DMS 273 treated with DMSO at 0.1 percent for 48 hours (cell line): ENCODE measurements around the gene NFATC1.
"Not testable (repeated sequence)": the region's sequence is repeated elsewhere in the genome, so short reads cannot be mapped to it uniquely, and the experiment has no call there.

Experiments used
- DNase-seq: peaks from one replicate; lab custom pipeline; 2025; lab: John Stamatoyannopoulos, UW

Gene NFATC1

GRCh38 chr18:79375441-79376154 is 20.1 kb upstream of the NFATC1 start:
- DNase-seq: no peak

- DNase-seq: not testable (repeated sequence)
Measured at GRCh38 chr18:79376661-79377060, 19.1 kb upstream of the NFATC1 start.

DNA sequence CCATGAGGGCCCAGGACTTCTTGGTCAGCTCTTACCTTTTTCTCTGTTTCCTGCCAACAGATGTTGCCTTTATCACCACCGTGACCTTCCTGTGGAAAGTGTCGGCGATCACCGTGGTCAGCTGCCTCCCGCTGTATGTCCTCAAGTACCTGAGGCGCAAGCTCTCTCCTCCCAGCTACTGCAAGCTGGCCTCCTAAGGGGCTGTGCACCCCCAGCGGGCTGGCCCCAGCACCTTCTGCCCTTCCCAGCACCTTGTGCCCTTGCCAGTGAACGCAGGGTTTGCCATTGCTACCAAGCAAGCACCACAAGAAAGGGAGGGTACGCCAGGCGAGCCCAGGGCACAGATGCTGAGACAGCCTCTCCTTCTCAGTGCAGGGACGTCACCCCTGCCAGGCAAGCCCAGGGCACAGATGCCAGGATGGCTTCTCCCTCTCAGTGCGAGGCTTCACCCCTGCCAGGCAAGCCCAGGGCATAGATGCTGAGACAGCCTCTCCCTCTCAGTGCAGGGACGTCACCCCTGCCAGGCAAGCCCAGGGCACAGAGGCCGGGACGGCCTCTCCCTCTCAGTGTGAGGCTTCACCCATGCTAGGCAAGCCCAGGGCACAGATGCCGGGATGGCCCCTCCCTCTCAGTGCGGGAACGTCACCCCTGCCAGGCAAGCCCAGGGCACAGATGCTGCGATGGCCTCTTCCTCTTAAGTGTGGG is 18.4 kb upstream of the NFATC1 start:
- DNase-seq: no peak

DNA sequence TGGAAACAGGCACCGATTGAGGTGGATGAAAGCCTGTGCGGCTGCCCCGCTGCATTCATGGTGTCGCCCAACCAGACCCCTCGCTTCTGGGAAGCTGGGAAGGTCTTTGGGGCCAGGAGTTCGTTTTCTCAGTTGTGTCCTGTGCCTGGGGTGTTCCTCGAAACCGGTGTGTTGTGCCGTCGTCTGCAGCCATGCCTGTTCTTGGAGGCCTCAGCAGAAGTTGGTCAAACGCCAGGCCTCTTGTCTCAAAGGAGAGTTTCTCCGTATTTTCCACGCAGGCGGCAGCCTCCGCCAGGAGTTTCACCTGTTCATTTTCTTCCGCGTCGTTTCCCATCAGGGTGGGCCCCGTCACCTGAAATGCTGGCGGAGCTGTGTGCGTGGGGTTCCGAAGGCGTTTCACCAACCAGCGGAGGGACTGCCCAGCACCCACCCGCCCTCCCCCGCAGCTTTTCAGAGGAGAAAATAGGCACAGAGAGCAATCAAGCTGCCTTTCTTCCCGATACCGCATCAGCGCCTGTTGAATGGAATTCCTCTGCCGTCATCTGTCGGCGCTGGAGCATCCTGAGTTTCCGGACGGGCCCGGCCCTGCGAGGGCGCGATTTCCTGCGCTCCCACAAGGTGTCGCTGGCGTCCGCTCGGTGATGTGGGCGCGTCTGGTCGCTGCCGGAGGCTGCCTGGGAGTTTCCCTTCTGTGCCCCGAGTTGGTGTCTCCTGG is 17.0 kb upstream of the NFATC1 start:
- no peak for DNase-seq

DNA sequence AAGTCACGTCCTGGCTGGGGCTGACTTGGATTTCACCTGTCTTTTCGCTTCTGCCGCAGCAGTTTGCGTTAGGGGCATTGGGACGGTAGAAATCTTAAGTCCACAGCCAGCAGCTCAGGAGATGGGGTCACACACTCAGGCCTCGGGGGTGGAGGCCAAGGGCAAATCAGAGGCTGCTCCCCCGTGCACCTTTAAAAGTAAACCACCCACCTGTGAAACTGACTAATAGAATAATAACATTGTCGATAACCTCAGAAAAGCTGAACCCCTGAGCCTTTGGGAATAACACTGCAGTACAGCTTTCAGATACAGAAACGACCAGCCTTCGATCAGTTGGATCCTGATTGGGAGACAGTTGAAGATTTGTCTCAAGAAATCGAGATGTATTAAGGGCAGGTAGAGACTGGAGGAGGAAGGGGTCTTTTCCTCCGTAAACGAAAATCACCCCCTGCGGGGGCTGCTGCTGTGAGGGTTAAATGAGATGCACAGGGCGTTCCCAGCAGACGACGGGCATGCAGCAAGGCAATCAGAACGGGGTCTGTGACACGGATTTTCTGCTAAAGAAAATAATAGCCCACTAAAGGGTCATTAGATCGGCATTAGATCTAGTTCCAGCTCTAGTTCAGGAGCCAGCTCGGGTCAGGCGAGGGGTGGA is 16.4 kb upstream of the NFATC1 start:
- no peak for DNase-seq

DNA sequence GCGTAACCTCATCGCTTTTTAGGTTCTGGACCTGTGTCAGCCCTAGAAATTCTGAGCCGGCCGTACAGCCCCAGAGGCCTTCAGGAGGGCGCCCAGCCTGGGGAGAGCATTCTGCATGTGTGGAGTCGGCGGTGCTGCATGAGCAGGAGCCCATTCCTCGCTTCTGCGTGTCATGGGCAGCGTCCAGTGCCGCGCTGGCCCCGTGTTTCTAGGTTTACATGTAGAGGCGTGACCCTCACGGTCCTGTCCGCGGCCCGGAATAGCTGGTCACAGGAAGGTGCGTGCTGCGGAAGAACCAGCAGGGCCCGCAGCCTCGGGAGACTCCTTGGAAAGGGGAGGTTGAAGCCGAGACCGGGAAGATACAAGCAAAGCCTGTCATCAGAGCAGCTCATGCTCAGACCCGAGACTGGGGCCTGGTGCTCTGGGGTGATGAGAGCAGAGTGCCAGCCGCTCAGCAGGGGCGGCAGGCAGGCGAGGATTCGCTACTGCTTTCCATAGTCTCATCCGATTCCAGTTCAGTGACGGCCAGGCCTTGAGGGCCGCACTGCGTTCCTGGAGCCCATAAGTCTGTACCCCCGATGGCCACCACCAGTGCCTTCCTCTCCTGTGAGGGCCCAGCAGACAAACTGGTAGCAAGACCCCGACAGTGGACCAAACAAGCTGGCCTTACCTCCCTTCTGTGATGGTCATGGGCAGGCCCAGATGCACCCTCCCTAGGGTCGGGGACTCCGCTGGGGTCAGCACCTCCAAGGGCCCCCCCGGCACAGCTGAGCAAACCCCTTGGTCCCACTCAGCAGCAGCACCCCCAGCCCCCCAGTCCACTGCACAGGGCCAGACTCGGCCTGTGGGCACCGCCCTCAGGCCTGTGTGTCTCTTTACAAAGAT is 15.6 kb upstream of the NFATC1 start:
- DNase-seq: no peak

- DNase-seq: no peak
Measured at GRCh38 chr18:79380816-79381806, 14.6 kb upstream of the NFATC1 start.

- no peak for DNase-seq
Measured at GRCh38 chr18:79381811-79382311, 13.9 kb upstream of the NFATC1 start.

- no peak for DNase-seq
Measured at GRCh38 chr18:79382681-79383387, 12.9 kb upstream of the NFATC1 start.

- DNase-seq: no peak
Measured at GRCh38 chr18:79383388-79384056, 12.2 kb upstream of the NFATC1 start.

- DNase-seq: no peak
Measured at GRCh38 chr18:79384151-79384807, 11.5 kb upstream of the NFATC1 start.

- DNase-seq: no peak
Measured at GRCh38 chr18:79384834-79385233, 10.9 kb upstream of the NFATC1 start.

DNA sequence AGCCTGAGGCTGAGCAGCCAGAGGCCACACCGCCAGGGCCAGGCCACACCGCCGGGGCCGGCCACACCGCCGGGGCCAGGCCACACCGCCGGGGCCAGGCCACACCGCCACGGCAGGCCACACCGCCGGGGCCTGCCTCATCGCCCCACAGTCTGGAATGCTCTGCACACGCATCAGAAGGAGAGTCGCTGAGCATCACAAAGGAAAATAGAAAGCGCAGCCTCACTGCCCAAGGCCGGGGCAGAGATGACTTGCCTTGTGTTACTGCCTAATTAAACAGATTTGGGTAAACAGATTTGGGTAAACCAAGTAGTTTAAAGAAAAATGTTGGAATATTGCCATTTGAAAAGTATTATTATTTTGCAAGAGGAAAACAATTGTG is 10.4 kb upstream of the NFATC1 start:
- DNase-seq: no peak

- no peak for DNase-seq
Measured at GRCh38 chr18:79385708-79386341, 9.9 kb upstream of the NFATC1 start.

- no peak for DNase-seq
Measured at GRCh38 chr18:79386547-79386946, 9.2 kb upstream of the NFATC1 start.

DNA sequence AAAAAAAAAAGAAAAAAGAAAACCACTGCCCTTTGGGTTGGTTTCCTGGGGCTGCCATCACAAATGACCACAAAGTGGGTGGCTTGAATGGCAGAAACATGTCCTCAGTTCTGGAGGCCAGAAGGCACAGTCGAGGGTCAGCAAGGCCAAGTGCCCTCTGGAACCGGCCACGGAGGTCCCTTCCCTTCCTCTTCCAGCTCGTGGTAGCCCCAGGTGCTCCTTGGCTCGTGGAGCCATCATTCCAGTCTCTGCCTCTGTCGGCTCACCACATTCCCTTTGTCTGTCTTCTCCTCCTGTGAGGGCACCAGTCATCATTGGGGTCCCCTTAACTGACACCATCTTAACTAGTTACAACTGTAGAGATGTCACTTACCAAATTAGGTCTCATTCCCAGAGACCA is 8.5 kb upstream of the NFATC1 start:
- DNase-seq: no peak

DNA sequence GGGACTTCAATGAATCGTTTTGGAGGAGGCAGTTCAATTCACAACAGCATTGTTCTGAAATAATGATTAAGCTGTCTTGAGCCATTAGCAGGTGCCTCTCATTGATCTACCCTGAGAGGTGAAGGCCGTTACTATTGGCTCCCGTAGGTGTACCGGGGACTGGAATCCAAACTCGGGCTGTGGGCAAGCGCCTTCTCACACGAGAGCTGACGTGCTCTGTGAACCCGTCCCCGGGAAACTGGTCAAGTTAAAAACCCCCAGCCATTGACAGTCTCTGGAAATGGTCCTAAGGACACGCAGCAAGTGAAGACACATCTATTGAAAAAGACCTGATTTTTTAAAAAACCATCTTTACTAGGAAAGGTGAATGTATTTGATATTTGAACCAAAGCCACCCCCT is 8.1 kb upstream of the NFATC1 start:
- DNase-seq: no peak

DNA sequence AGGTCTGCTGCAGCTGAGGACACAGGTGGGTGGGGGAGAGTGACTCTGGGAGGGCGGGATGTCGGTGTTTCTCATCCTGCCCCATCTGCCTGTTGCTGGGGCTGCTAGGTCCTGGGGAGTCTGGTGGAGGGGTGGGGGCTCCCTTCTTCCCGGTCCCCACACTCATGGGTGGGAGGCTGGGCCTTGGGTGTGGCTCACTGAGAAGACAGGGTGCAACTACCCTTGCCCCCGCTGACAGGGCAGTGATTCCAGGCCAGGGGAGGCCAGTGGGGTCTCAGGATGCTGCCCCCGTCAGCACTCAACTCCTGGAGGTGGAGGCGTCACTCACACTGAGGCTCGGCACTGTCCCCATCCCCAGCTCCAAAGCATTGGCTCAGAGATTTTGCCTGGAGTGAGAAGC is 7.7 kb upstream of the NFATC1 start:
- DNase-seq: no peak
